Right atrium auricular region (tissue), 2 donors: ENCODE data around the gene MYO10. TPM values are rescaled to one million over a fixed set of nuclear protein-coding genes. Genes with fewer than 3 reads are reported as not detected.

Experiments
- DNase-seq: peaks from one replicate; pipeline ENCODE4 v3.0.0-alpha.2; 2019; ENCODE audit warnings: low spot score
- H3K27ac ChIP-seq, 2 donors: fragments of 200-600 bp; sonication (generic); 1 replicate in 1 of 2; 2 replicates in 1 of 2; pipeline ENCODE4 v1.5.1; 2016 to 2019
- H3K27me3 ChIP-seq, 2 donors: fragments of 200-600 bp; sonication (generic); one replicate each; pipeline versions ENCODE4 v1.5.1 to v1.6.0; 2017 to 2019
- H3K36me3 ChIP-seq: fragments of 200-600 bp; sonication (generic); one replicate; pipeline ENCODE4 v1.5.1; 2016
- H3K4me1 ChIP-seq, 2 donors: fragments of 200-600 bp; sonication (generic); one replicate each; pipeline versions ENCODE4 v1.5.1 to v1.6.0; 2017 to 2019
- H3K4me3 ChIP-seq, 2 donors: fragments of 200-600 bp; sonication (generic); 1 replicate in 1 of 2; 2 replicates in 1 of 2; pipeline ENCODE4 v1.5.1; 2017 to 2019; ENCODE audit warnings: mild to moderate bottlenecking in 1 of 2, moderate library complexity in 1 of 2
- H3K9me3 ChIP-seq, 2 donors: fragments of 200-600 bp; sonication (generic); one replicate each; pipeline ENCODE4 v1.5.1; 2019
- CTCF ChIP-seq, 2 donors: fragments of 200-600 bp; sonication (generic); IDR thresholded peaks; one replicate each; pipeline ENCODE4 v1.5.1; 2019; ENCODE audit warnings: antibody characterized with exemption in 2 of 2
- total RNA-seq, 2 donors: library from RNA; depleted of rRNA; stranded (reverse); fragments of >200 nt; gene quantifications; one replicate each; pipeline ENCODE4 v1.1.0, GENCODE V29; 2016

The MYO10 gene
- total RNA-seq, 2 donors from 2014 or later, result 3.8 to 5.5 TPM

GRCh38 chr5:16807547-16807864 is 128.6 kb downstream of the MYO10 start:
- Histone ChIP-seq H3K36me3 (no peaks in the 10 kb centered on the region), H3K4me1 (peaks cover 0 to 13% of the 10 kb centered on the region in 2 donors), H3K27me3 (no peaks in the 10 kb centered on the region), H3K27ac (no peak overlapping the region), H3K4me3 (no peak overlapping the region), H3K9me3 (no peaks in the 10 kb centered on the region)
- TF ChIP-seq CTCF (IDR thresholded peaks at IDR 0.05), result no peak
- DNase-seq, result no peak

GRCh38 chr5:16806711-16807546 is 129.2 kb downstream of the MYO10 start:
- Histone ChIP-seq H3K9me3 (no peaks in the 10 kb centered on the region), H3K4me1 (peaks cover 0 to 9% of the 10 kb centered on the region in 2 donors), H3K27me3 (no peaks in the 10 kb centered on the region), H3K4me3 (no peak overlapping the region), H3K27ac (no peak overlapping the region), H3K36me3 (no peaks in the 10 kb centered on the region)
- DNase-seq, result no peak
- no peak for TF ChIP-seq CTCF (IDR thresholded peaks at IDR 0.05)

- Histone ChIP-seq H3K4me3 (no peak overlapping the region), H3K4me1 (peaks cover 0 to 9% of the 10 kb centered on the region in 2 donors), H3K36me3 (no peaks in the 10 kb centered on the region), H3K27me3 (no peaks in the 10 kb centered on the region), H3K9me3 (no peaks in the 10 kb centered on the region), H3K27ac (no peak overlapping the region)
- DNase-seq, result no peak
- TF ChIP-seq CTCF (IDR thresholded peaks at IDR 0.05), result no peak
Observed at GRCh38 chr5:16805486-16805885, 130.6 kb downstream of the MYO10 start.

GRCh38 chr5:16803831-16804230 is 132.3 kb downstream of the MYO10 start:
- H3K4me1 ChIP-seq, result no peaks in the 10 kb centered on the region
- DNase-seq, result no peak
- H3K9me3 ChIP-seq, result no peaks in the 10 kb centered on the region
- no peak overlapping the region for H3K27ac ChIP-seq
- H3K4me3 ChIP-seq, result no peak overlapping the region
- no peaks in the 10 kb centered on the region for H3K27me3 ChIP-seq
- no peak for TF ChIP-seq CTCF (IDR thresholded peaks at IDR 0.05)
- no peaks in the 10 kb centered on the region for H3K36me3 ChIP-seq

- Histone ChIP-seq H3K27me3 (no peaks in the 10 kb centered on the region), H3K4me3 (no peak overlapping the region), H3K4me1 (no peaks in the 10 kb centered on the region), H3K9me3 (no peaks in the 10 kb centered on the region), H3K27ac (no peak overlapping the region), H3K36me3 (no peaks in the 10 kb centered on the region)
- TF ChIP-seq CTCF (IDR thresholded peaks at IDR 0.05), result no peak
- no peak for DNase-seq
Observed at GRCh38 chr5:16800477-16800876, 135.6 kb downstream of the MYO10 start.

- Histone ChIP-seq H3K27ac (no peak overlapping the region), H3K27me3 (no peaks in the 10 kb centered on the region), H3K4me1 (no peaks in the 10 kb centered on the region), H3K9me3 (no peaks in the 10 kb centered on the region), H3K4me3 (no peak overlapping the region), H3K36me3 (no peaks in the 10 kb centered on the region)
- DNase-seq, result no peak
- TF ChIP-seq CTCF (IDR thresholded peaks at IDR 0.05), result no peak
Observed at GRCh38 chr5:16799796-16800195, 136.3 kb downstream of the MYO10 start.
